Measurements from ENCODE around the gene GUCY1A1. TPM values are rescaled to one million over a fixed set of nuclear protein-coding genes. Genes with fewer than 3 reads are reported as not detected.

GUCY1A1 gene
- total RNA-seq, 1 donor from 2014 or later = 0.79 TPM

DNA sequence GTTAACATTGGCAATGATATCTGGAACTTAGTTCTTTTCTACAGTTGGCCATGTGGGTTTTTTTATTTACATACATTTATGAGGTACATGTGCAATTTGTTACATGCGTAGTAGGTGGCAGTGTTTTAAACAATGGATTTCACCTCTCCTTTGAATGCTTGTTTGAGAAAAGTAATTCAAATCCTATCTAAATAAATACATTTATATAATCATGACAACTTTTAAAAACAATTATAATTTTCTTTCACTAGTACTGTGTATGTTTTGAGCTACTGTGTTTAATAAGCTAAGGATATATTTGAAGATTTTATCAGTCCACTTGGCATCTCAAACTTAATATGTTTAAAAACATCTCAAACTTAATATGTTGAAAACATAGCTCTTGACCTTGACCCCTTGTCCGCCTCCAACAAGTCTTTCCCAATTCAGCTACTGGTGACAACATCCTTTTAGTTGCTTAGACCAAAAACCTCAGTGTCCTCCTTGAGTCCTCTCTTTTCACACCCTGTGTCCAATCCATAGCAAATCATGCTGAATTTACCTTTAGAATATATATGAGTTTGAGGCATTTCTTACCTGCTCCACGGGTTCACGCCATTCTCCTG, 106.7 kb downstream of the GUCY1A1 start:
- no peak for FAIRE-seq
- TF ChIP-seq, protein P1, sequence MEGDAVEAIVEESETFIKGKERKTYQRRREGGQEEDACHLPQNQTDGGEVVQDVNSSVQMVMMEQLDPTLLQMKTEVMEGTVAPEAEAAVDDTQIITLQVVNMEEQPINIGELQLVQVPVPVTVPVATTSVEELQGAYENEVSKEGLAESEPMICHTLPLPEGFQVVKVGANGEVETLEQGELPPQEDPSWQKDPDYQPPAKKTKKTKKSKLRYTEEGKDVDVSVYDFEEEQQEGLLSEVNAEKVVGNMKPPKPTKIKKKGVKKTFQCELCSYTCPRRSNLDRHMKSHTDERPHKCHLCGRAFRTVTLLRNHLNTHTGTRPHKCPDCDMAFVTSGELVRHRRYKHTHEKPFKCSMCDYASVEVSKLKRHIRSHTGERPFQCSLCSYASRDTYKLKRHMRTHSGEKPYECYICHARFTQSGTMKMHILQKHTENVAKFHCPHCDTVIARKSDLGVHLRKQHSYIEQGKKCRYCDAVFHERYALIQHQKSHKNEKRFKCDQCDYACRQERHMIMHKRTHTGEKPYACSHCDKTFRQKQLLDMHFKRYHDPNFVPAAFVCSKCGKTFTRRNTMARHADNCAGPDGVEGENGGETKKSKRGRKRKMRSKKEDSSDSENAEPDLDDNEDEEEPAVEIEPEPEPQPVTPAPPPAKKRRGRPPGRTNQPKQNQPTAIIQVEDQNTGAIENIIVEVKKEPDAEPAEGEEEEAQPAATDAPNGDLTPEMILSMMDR (IDR thresholded peaks at IDR 0.05; ENCODE audit: insufficient read depth, low read length, severe bottlenecking) = no peak

DNA sequence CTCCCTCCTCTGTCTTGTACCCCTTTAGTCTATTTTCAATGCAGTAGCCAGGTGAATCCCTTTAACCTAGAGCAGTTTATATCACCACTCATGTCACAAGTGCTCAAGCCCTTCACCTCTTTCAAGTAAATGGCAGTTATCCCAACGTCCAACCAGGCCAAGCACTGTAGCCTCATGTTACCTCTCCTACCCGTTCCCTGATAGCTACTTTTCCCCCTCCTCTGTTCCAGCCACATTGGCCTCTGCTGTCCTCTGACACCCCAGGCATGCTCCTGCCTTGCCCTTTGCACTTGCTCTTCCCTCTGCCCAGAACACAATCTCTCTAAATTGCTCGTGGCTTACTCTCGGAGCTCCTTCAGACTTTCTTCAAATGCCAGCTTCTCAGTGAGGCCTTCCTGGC, 107.4 kb downstream of the GUCY1A1 start:
- Histone ChIP-seq H3K4me3 (ENCODE audit: low read depth, low read length) (no peak overlapping the region), H3K27me3 (ENCODE audit: control insufficient read depth, insufficient read depth, low read length) (no peaks in the 10 kb centered on the region), H3K36me3 (ENCODE audit: control insufficient read depth, insufficient read depth, low read length) (no peaks in the 10 kb centered on the region)
- TF ChIP-seq, protein P1 (IDR thresholded peaks at IDR 0.05; ENCODE audit: insufficient read depth, low read length, severe bottlenecking) = no peak
- no peak for FAIRE-seq
- DNase-seq (ENCODE audit: low read depth) = no peak

More for the DNA sequence above, 106.7 kb downstream of the GUCY1A1 start:
- no peak overlapping the region for H3K4me3 ChIP-seq (ENCODE audit: low read depth, low read length)
- H3K36me3 ChIP-seq (ENCODE audit: control insufficient read depth, insufficient read depth, low read length) = no peaks in the 10 kb centered on the region
- peak; percentile 11 for DNase-seq (ENCODE audit: low read depth)
- no peaks in the 10 kb centered on the region for H3K27me3 ChIP-seq (ENCODE audit: control insufficient read depth, insufficient read depth, low read length)

DNA sequence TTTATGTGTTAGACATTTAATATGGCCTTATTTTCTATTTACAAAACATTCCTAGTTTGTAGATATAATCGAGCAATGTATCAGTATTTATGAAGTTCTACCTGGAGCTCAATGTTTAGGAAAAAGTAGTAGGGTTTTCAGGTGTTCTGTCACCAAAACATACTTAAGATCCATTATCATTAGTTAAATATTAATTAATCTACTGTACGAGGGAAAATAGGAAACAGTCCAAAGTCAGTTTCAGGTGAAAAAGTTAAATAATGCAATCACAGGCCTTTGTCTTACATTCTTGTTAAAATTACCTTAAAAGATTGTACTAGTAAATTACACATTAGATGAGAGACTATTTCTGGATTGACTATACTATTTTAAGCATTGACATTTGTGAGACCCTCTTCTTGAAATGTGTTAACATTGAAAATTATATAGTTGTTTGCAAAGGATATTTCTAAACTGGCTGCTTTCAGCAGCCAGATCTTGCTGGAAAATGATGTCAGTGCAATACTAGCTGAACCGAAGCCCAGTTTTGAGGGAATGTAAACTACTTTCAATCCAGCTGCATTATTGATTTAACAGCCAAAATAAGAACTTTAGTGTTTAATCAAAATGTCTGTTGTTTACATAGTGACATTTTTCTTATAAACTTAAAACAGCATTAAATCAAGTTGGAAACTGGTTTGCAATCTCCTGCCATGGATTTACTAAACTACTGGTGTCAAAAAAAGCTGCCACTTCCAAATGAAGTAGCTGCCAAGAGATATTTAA, 111.5 kb downstream of the GUCY1A1 start:
- H3K4me3 ChIP-seq (ENCODE audit: low read depth, low read length) = no peak overlapping the region
- H3K36me3 ChIP-seq (ENCODE audit: control insufficient read depth, insufficient read depth, low read length) = no peaks in the 10 kb centered on the region
- FAIRE-seq = no peak
- TF ChIP-seq, protein P1 (IDR thresholded peaks at IDR 0.05; ENCODE audit: insufficient read depth, low read length, severe bottlenecking) = no peak
- no peak for DNase-seq (ENCODE audit: low read depth)
- no peaks in the 10 kb centered on the region for H3K27me3 ChIP-seq (ENCODE audit: control insufficient read depth, insufficient read depth, low read length)

DNA sequence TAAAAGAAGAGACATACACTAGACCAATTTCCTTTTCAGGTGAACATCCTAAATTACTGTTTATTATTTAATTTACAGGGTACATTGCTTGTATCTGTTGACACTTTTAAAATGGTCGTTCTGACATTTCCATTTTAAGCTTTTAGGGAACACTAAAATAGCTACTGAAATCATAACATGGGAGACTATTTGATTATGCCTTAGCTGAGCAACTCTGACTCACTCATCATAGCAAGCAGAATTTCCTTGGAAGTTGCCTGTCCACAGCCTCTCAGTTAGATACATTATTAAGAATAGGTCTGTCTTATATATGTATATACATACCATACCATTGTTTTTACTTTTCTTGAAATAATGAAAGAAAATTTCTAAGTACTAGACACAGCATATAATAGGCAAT, 114.1 kb downstream of the GUCY1A1 start:
- Histone ChIP-seq H3K27me3 (ENCODE audit: control insufficient read depth, insufficient read depth, low read length) (no peaks in the 10 kb centered on the region), H3K36me3 (ENCODE audit: control insufficient read depth, insufficient read depth, low read length) (no peaks in the 10 kb centered on the region), H3K4me3 (ENCODE audit: low read depth, low read length) (no peak overlapping the region)
- TF ChIP-seq, protein P1 (IDR thresholded peaks at IDR 0.05; ENCODE audit: insufficient read depth, low read length, severe bottlenecking) = no peak
- DNase-seq (ENCODE audit: low read depth) (peak; percentile 60), FAIRE-seq (no peak)

DNA sequence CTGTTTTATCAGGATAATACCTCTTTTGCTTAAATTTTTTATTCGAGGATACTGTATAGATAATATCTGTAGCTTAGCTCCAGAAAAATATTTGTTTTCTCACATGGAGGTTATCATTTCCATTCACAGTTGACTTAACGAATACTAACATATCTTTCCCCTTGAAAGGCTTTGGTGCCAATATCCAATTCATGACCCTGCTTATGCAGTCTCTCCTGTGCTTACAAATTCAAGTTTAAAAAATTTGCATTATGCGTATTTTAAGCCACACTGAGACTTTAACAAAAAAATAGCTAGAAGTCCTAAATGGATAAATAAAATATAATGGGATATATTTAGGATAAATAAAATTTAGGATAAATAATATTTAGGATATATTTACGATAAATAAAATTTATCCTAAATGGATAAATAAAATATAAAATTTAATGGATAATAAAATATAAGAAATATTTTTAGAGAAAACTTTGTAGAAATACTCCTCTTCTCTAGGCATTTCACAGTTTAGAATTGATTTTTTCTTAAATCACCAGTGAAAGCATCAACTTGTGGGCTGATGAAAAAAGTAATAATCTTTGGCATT, 114.7 kb downstream of the GUCY1A1 start:
- FAIRE-seq (no peak), DNase-seq (ENCODE audit: low read depth) (no peak)
- TF ChIP-seq, protein P1 (IDR thresholded peaks at IDR 0.05; ENCODE audit: insufficient read depth, low read length, severe bottlenecking) = no peak
- Histone ChIP-seq H3K36me3 (ENCODE audit: control insufficient read depth, insufficient read depth, low read length) (no peaks in the 10 kb centered on the region), H3K4me3 (ENCODE audit: low read depth, low read length) (no peak overlapping the region), H3K27me3 (ENCODE audit: control insufficient read depth, insufficient read depth, low read length) (no peaks in the 10 kb centered on the region)

Other genes starting within 250 kb of the GUCY1A1 start
- gene GUCY1B1, start 92.2 kb downstream of the GUCY1A1 start, total RNA-seq = 2.1 and 4.6 TPM in 2 replicates
- not detected in 2 replicates for gene ASIC5, start 199.4 kb downstream of the GUCY1A1 start, total RNA-seq
- 0.38 TPM in 1 of 2 replicates, not detected in the other for gene TDO2, start 236.8 kb downstream of the GUCY1A1 start, total RNA-seq

All from bronchial epithelial cell (primary cell).